Activated T-cell treated with anti-CD3 and anti-CD28 coated beads for 24 hours (primary cell): Measurements from ENCODE around the gene FBXL13.
"Not testable (repeated sequence)": the region's sequence is repeated elsewhere in the genome, so short reads cannot be mapped to it uniquely, and the experiment has no call there.

Experiments used
- DNase-seq: peaks from one replicate; pipeline ENCODE4 v3.0.0-alpha.2; 2020; ENCODE audit warnings: low read depth

Gene FBXL13

DNA sequence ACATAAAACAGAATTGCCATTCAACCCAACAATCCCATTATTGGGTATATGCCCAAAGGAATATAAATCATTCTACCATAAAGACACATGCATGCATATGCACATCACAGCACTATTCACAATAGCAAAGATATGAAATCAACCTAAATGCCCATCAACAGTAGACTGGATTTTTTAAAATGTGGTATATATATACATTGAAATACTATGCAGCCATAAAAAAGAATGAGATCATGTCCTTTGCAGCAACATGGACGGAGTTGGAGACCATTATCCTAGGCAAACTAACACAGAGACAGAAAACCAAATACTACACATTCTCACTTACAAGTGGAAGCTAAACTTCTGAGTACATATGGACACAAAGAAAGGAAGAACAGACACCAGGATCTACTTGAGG is 51.0 kb downstream of the FBXL13 start:
- not testable (repeated sequence) for DNase-seq

DNA sequence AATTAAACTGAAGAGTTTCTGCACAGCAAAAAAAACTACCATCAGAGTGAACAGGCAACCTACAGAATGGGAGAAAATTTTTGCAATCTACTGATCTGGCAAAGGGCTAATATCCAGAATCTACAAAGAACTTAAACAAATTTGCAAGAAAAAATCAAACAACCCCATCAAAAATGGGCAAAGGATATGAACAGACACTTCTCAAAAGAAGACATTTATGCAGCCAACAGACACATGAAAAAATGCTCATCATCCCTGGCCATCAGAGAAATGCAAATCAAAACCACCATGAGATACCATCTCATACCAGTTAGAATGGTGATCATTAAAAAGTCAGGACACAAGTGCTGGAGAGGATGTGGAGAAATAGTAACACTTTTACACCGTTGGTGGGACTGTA is 53.1 kb downstream of the FBXL13 start:
- DNase-seq: not testable (repeated sequence)

DNA sequence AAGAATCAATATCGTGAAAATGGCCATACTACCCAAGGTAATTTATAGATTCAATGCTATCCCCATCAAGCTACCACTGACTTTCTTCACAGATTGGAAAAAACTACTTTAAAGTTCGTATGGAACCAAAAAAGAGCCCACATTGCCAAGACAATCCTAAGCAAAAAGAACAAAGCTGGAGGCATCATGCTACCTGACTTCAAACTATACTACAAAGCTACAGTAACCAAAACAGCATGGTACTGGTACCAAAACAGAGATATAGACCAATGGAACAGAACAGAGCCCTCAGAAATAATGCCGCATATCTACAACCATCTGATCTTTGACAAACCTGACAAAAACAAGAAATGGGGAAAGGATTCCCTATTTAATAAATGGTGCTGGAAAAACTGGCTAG is 53.7 kb downstream of the FBXL13 start:
- not testable (repeated sequence) for DNase-seq

DNA sequence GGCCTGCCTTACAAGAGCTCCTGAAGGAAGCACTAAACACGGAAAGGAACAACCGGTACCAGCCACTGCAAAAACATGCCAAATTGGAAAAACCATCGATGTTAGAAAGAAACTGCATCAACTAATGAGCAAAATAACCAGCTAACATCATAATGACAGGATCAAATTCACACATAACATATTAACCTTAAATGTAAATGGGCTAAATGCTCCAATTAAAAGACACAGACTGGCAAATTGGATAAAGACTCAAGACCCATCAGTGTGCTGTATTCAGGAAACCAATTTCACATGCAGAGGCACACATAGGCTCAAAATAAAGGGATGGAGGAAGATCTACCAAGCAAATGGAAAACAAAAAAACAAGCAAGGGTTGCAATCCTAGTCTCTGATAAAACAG is 56.3 kb downstream of the FBXL13 start:
- DNase-seq: not testable (repeated sequence)

DNA sequence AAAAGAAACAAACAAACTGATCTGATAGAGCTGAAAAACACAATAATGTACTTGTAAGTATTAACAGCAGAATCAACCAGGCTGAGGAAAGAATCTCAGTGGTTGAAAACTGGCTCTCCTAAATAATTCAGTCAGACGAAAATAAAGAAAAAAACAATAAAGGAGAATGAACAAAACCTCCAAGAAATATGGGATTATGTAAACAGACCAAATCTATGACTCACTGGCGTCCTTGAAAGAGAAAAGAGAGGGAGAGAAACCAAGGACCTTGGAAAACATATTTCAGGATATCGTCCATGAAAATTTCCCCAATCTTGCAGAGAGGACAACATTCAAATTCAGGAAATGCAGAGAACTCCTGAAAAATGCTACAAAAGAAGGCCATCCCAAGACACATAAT is 62.9 kb downstream of the FBXL13 start:
- DNase-seq: no peak

DNA sequence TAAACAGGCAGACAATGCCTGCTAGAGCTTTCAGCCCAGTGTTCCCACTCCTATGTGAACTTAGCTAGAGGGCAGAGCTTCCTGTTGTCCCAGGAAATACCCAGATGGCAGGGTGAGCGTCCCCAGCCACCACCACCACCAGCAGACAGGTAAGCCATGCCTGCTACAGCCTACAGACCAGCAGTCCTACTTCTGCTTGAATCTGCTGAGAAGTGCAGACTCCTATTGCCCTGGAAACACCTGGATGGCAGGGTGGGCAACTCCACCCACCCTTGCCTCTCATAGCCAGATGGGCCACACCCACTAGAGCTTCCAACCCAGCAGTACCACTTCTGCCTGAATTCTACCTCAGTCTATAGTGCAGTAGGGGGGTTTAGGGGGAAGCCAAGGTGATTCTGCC is 64.4 kb downstream of the FBXL13 start:
- no peak for DNase-seq

DNA sequence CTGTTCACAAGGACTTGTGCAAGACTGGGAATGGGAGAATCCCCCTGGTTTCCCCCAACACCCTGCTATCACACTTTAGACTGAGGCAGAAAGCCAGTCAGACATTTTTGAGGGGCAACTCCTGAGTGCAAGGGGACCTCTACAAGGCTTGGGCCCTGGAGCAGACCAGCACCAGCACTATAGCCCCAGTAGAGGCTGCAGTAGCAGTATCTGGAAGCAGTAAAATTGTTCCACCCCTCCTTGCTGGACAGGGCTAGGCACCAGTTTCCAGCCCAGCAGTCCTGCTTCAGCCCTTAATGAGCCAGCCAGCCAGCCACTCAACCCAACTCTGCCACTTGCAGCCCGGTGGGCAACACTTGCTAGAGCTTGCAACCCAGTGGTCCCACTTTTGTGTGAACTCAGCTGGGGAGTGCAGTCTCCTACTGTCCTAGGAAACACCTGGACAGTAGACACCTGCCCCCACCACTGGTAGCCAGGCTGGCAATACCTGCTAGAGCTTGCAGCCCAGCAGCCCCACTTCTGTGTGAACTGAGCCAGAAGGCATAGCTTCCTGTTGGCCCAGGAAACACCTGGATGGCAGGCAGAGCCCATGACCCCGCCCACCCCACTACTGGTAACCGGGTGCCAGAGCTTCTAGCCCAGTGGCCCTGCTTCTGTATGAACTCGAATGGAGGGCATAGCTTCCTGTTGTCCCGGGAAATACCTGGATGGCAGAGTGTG is 65.0 kb downstream of the FBXL13 start:
- DNase-seq: no peak

DNA sequence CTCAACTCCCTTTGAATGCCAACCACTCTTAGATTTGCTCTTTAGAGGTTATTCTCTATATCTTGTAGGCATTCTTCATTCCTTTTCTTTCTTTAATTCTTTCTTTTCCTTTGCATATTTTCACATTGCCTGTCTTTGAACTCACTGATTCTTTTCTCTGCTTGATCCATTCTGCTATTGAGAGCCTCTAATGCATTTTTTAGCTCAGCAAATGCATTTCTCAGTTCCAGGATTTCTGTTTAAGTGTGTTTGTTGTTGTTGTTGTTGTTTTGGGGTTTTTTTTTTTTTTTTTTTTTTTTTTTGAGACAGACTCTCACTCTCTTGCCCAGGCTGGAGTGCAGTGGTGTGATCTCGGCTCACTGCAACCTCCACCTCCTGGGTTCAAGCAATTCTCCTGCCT is 71.6 kb downstream of the FBXL13 start:
- DNase-seq: no peak

DNA sequence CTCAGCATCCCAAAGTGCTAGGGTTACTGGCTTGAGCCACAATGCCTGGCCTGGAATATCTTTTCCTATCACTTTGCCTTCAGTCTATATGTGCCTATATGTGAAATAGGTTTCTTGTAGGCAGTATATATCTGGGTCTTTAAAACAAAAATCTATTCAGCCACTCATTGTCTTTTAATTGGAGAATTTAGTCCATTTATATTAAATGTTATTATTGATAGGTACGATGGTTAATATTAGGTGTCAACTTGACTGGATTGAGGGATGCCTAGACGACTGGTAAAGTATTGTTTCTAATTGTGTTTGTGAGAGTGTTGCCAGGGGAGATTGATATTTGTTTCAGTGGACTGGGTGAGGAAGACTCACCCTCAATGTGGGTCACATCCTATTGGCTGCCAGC is 73.4 kb downstream of the FBXL13 start:
- no peak for DNase-seq

DNA sequence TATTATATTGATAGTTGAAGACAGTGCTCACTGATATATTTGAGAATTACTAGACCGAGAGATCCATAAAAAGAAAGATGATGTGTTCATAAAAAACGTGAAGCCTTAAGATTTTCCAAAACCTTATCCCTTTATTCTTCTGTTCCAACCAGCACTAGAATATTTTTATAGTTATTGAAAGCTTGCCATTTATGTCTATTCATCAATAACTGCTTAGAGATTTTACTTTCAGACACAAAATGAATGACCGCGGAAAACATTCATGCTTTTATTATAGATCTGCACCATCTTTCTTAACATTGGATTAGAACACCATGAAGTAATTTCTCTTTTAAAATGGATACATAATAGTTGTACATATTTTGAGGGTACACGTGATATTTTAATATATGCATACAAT is 77.6 kb downstream of the FBXL13 start:
- no peak for DNase-seq

DNA sequence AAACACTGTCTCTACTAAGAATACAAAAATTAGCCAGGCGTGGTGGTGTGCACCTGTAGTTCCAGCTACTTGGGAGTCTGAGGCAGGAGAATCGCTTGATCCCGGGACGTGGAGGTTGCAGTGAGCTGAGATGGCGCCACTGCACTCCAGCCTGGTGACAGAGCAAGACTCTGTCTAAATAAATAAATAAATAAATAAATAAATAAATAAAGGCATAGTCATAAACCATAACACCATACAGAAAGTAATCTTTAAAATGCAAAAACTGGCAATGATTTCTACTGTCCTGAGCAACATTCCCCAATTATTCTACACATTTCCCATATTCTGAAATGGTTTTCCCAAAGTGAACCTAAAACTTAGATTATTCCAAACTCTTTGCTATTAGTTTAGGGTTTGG is 79.0 kb downstream of the FBXL13 start:
- not testable (repeated sequence) for DNase-seq

DNA sequence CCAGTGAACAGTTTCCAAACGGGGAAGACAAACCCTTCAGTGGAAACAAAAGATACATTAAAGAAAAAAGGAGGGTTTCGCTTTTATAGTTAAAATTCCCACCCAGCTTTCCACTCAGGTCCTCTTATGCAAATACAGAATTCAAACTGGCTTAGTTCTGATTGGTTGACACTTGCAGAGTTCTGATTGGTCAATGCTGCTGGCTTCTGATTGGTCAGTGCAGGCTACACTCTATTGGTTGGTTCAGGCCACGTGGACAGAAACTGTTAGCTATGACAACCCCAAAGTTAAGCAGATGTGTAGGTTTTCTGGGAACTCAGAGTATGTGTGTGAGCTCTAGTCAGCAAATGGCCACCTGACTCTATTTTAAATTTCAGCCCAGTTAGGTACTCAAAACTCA is 80.0 kb downstream of the FBXL13 start:
- DNase-seq: no peak

DNA sequence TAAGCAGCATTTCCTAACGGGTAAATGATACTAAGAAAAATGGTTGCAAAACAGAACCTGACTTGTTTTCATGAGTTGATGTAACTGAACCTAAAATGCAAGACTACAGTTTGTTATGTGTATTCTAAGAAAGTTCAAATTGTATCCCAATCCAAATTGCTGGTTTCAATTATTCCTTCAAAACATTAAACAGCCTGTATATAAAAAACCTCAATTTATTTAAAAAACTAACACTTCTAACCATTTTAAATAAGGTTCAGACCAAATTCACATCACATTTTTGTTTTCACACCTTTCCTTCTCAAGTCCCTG is 80.9 kb downstream of the FBXL13 start:
- no peak for DNase-seq

DNA sequence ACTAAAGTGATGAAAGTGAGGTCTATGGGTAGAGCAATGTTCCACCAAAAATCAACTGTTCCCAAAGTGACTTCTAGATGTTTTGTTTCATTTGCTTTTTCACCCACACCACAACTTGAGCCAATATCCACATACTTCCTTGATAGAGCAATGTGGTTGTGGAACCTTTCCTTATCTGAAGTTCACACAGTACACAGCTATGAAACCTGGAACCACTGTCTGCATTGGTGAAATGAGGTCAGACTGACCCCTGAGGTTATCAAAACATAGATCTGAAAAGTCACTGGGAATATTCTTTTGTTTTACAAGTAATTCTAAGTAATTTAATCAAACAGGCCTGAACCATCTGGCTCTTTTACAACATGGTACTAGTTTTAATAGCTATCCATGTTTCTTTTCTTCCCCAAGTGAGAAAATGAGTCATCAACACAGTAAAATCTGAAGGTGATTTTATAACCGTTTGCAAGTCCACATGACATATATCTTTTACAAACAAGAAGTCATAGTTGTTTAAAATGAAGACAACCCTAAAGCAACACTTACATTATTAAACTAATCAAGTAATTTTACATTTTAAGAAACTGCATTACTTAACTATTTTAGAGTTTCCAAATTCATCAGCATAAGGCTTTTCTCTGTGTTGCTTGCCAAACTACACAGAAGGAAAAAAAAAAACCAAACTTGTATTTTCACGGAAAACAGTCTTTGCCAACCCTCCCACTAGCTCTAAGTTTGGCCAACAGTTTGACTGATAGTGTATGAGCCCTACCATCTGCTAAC is 81.5 kb downstream of the FBXL13 start:
- DNase-seq: no peak

DNA sequence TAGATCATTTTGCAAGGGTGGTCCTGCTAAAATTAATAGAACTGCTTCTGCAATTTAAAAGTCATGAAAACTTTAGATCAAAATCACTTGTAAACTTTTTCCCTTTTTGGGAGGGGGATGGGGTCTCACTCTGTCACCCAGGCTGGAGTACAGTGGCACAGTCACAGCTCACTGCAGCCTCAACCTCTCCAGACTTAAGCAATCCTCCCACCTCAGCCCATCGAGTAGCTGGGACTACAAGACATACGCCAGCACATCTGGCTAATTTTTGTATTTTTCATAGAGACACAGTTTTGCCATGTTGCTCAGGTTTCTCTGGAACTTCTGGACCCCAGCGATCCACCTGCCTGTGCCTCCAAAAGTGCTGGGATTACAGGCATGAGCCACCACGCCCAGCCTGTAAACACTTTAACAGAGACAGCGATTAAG is 82.1 kb downstream of the FBXL13 start:
- no peak for DNase-seq

DNA sequence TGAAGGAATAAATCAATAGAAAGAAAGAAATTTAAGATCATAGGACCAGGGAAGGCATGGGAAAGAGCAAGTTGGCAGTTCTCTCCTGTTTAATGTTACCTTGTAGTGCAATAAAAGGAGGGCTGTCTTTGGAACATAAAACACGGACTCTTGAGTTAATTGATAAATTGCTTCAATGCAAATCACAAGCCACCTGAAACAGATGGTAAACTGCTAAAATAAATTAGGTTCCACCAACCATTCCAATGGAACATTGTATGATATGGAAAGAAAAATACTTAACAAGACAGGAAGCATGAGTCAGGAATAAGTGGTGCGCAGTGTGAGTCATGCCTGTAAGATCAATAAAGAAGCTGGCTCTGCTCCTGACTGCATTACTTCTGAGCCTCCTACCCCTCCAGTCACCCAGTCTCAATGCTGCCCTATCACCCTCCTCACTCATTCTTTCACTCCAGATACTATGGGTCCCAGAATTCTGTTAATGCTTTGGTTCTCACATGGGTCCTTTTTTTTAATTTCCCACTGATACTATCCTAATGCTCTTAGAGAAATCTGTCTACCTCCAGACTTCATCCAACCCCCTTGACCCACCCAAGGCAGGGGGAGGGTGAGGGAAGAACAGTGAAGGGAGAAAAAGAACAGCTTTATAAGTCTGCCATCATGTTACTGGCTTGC is 82.9 kb downstream of the FBXL13 start:
- no peak for DNase-seq

DNA sequence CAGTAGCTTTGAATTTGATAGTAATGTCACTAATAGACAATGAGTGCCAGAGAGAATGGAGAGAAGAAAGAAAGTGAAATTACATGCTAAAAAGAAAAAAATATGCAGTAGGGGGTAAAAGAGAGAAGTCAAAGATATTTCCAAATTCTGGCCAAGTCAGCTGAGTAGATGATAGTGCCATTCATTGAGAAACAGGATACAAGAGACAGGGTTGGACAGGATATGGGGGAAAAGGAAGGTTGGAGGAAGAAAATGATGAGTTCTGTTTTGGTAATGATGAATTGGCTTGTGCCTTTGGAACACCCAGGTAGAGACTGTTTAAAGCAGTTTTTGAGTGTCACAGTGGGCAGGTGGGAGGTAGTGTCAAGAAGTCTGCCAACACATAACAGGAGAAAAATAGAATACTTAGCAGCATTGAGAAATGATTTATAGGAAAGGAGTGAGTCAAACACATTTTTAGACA is 83.5 kb downstream of the FBXL13 start:
- no peak for DNase-seq

DNA sequence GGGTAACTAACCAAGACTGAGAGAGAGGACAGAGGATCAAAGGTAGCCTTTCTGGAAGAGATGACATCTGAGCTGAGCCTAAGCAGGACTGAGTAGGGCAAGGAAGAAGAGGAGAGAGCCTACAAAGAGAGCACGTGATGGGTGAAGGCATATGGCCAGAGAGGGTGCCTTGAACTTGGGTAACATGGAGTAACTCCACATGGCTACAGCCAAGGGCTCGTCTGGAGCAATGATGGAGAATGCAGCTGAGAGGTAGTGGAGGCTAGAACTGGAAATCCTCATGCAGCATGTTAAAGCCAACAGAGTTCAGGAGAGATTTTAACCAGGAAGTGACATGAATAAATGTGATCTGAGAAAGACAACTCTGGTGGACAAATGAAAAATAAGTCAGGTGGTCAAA is 84.0 kb downstream of the FBXL13 start:
- DNase-seq: no peak

DNA sequence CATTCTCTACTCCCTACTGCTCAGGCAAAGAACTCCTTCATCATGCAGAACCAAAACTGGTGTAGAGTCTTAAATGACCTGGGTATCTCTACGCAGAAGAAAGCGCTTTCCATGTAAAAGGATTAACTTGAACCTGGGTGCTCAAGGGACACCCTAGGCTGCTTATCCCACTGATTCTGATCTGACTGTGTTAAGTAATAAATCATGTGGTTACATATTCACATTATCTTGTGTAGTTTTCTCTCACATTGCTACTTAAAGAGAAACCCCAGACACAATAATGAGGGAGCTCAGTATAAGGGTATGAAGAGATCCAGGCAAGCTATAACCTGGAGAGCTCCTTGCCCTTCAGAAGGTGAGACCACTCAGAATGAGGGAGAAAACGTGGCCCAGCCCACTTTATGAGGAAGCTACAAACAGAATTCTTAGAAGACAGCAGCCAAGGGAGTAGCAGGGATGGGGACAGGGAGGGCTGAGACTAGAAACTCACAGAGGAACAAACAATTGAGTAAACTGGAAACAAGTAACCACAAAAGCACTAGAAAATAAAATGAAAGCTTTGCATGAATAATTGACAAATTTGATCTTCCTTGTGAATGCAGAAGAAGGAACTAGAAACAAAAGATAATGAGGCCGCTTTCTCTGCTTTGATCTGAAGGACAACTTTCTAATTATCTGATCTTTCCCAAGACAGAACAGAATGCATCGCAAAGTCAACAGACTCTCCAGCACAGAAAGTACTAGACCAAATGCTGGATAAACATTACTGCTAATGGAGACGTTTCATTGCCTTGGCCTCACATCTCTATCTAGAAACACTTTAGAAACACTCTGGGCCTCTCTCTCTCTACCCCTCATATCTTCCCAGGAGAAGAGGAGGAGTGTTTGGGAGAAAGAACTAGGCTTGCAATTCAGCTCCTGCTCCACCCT is 85.7 kb downstream of the FBXL13 start:
- DNase-seq: no peak

DNA sequence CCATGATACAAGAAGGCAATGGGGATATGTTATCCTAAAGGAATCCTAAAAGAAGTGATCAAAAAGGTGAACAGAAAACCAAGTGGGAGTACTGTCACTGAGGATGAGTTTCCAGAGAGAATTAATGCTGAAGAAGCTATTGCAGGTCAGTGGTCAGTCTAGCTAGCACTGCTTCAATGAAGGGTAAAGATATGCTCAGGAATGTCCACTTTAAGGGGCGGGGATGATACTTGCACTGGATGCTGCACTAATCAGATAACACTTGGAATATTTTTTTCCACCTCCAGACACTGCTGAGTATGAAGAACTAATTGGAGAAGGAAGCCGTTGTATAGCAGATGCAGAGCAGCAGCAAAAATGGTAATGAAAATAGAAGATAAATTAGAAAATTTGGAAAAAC is 86.5 kb downstream of the FBXL13 start:
- DNase-seq: no peak

DNA sequence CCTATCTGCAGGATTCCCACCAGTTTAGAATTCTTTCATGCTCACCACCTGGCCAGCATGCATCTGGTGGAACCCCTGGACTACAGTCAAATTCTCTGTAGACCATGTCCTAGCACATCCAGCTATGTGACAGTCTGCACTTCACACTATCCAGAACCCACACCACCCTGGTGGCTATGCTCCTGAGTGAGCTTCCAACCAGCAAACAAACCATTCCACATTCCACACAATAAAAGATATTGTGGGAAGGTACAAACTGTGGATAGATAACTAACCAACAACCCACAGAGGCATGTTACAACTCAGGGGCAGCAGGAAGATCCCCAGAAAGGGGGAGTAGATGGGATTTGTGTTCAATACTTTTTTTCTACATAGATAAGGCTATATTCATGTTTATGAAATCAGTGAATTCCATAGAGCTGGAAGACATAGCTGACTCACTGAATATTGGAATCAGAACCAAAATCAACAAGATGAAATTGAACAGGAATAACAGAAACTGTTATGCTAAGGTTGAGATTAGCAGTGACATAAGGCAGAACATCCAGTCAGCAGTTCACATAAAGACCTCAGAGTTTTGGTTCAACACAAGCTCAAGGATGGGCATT is 89.3 kb downstream of the FBXL13 start:
- DNase-seq: no peak

DNA sequence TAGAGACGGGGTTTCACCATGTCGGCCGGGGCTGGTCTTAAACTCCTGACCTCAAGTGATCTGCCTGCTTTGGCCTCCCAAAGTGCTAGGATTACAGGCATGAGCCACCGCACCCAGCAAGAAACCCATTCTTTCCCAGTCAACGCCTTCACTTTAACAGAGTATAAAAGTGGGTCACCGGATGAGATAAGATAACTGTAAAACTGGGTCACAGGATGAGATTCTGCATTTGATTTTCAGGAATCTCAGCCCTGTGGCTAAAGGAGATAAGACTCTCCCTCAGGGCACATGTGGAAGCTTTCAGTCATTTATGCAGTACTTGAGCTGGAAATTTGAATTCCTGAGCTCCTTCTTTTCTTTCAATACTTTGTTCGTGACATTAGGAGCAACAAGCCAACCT is 91.0 kb downstream of the FBXL13 start:
- no peak for DNase-seq
